ENCODE results near the gene CLK4.

DNA sequence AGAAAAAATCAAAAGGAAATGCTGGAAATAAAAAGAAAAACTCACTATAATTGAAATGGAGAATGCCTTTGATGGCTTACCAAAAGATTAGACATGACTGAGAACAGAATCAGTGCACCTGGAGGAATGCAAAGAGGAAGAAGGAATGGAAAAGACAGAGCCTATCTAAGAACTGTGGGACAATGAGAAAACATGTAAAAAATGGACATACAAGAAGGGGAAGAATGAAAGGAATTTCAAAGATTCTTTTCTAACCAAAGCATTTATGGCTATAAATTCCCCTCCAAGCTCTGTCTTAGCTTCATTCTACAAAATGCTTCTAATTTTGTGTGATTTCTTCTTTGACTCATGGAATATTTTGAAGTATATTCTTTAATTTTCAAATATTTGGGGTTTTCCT lies 47.5 kb upstream of the CLK4 start:
- no peak for TF ChIP-seq EZH2 (IDR thresholded peaks at IDR 0.05)
- TF ChIP-seq POLR2AphosphoS5 (IDR thresholded peaks at IDR 0.05; ENCODE audit: borderline replicate concordance, low read depth, low read length) = no peak

Data from SK-N-MC (cell line).